GM11168 (cell line): ENCODE measurements around the gene INTS13.
"Not testable (repeated sequence)": the region's sequence is repeated elsewhere in the genome, so short reads cannot be mapped to it uniquely, and the experiment has no call there.

ENCODE experiments used
- in situ Hi-C: fragments of 300-500 bp; cut with MboI; formaldehyde crosslinking; loops from one replicate; pipeline ENCODE4 v1.12.0; 2022; ENCODE audit warnings: low sequenced_read_pairs; ENCODE audit not compliant: unreplicated experiment

INTS13 gene

DNA sequence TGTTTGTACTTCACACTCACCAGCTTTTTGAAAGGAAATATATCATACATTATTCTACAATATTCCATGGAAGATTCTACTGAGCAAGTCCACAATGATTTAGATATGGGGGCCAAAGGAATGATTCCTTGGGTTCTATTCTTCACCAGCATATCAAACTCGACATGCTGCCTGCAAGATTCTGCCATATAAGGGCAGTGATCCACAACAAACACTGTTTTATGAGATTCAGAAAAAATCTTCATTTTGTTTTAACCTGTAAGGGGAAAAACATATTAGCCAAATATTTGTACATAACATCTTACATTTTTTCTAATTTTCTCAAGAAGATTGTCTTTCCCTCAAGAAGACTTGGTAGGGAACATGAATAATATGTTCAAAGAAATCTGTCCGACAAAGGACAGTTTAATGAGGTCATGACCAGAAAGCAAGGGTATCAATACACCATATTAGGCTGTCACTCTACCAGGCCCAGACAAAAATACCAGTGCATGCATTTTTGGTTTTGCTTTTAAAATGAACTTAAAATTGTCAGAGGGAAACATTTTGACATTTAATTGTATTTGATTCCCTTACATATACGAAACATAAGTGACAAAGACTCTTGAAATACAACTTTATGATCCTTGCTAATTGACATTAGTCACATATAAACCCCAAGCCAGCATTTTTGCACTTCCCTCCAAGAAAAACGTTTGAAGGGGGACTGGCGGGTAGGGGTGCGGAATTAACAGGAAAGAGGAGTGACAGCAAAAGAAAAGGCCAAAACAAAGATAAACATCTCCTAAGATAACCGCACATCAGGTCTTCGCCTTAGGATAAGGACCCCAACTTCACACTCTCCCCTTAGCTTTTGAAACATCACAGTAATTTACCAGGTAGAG, 980 bp downstream of the INTS13 start:
- in situ Hi-C loops, result no loop called here

DNA sequence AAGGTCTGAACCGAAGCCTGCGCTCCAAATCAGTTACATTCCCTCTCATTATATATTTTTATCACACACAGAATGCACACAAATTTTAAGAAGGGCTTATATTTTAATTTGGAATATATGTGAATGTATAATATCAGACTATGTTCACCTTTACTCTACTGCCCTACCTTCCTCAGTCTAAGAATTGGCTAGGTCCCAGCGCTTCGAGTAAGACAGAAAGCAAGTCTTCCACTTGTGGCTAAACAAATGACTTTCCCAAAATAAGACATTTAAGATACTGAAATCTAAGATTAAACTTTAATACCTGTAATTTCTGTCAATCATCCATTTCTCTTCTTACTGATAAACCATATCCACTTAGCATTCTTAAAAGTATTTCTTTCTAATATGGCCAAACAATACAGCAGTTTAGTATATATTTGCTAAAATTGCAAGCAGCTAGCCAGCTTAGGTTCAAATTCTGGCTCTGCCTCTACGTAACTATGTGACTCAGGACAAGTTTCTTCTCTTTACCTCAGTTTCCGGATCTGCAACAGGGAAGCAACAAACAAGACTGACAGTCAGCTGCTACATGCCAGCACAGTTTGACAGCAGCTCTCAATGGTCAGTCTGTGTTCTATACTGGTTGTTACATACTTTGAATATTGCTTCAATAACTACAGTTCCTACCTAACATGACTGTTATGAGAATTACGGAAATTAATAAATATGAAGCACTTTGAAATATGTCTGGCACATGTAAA, 2.0 kb downstream of the INTS13 start:
- in situ Hi-C loops, result no loop called here

DNA sequence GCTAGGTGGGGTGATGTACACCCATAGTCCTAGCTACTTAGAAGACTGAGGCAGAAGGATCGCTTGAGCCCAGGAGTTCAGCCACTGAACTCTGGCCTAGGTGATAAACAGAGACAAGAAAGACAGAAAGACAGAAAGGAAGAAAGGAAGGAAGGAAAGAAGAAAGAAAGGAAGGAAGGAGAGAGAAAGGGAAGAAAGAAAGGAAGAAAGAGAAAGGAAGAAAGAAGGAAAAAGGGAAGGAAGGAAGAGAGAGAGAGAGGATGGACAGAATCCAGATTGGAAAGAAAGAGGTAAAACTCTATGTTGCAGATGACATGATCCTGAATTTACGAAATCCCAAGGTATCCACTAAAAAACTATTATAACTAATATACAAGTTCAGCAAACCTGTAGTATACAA, 8.2 kb downstream of the INTS13 start:
- in situ Hi-C loops, result no loop called here

DNA sequence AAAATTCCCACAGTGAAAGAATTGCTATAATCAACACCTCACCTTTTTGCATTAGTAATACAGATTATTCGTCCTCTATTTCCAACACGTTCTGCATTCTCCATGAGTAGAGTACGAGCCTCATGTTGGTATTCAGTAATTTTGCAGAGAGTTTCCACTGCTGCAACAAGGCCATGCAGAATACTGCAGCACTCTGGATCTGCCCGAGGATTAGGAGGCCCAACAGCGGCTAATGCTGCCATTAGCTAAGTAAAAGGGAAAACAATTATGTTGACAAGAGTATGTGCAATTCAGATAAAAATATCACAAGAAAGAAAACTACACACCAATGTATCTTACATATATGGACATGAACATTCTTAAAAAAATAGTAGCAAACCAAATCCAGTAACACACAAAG, 9.1 kb downstream of the INTS13 start:
- in situ Hi-C loops, result no loop called here

DNA sequence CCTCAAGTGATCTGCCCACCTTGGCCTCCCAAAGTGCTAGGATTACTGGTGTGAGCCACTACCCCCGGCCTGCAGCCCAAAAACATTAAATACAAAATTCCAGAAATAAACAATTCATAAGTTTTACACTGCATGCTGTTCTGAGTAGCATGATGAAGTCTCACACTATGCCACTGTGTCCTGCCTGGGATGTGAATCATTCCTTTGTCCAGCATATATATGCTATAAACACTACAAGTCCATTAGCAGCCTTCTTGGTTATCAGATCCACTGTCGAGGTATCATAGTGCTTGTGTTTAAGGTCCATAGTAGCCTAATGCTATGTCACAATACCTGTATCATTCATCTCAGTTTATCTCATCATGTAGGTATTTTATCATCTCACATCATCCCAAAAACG, 15.9 kb downstream of the INTS13 start:
- in situ Hi-C loops, result no loop called here

DNA sequence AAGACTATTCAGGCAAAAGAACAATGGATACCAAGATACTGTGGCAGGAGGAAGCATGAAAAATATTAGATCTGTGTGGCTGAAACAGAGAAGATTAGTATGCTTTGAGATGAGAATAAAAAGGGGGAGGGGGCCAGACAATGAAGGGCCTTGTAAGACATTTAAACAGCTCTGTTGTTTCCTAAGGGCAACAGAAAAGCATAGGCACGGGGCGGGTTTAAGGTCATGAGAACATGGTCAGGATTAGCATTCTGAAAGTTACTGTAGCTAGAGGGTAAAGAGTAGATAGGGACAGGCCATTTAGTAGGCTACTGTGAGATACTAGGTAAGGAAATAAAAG, 18.6 kb downstream of the INTS13 start:
- in situ Hi-C loops, result no loop called here

DNA sequence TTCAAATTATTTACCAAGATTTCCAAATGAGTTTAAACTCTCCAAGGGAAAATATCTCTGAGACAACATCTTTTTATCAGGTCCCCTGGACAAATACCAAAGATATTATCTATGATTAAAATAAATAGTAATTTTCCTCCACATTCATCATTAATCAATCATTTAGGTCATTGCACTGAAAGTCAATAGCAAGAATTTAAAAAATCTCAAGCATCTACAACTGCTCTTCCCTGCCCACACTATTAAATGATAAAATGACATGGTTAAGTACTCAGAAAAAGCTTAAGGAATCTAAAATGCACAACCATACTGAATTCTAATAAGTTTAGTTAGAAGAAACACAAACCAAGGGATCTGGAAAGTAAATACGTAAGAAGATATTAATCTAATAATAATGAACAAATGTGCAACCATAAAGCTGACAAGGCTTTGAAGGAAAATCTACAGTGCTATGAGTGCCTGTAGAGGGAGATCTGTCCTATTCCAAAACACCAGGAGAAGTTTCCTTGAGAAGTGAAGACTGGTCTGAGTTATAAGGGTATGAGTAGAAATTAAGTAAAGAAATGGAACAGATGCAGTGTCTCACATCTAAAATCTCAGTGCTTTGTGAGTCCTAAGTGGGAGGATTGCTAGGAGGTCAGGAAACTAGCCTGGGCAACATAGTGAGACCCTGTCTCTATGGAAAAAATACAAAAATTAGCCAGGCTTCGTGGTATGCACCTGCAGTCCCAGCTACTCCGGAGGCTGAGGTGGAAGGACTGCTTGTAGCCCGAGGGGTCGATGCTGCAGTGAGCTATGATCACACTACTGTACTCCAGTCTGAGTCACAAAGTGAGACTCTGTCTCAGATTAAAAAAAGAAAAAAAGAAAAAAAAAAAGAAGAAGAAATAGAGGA, 19.2 kb downstream of the INTS13 start:
- in situ Hi-C loops, result no loop called here

DNA sequence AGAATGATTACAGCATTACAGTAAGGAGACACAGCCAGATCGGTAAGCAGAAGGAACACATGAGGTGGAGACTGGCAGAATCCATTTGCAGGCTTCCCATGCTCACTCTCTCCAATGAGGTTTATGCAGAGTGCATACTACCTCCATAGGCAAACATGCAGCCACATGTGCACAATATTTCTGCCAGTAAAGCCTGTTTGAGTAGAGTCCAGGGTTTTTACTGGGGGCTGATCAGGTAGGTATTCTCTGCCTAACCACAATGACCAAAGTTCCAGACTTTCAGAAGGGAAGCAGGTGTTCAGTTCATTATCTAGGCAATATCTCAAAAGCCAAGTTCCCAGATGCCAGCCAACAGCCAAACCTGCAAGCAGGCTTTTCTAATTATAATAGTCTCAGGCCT, 31.1 kb downstream of the INTS13 start:
- in situ Hi-C loops, result no loop called here

DNA sequence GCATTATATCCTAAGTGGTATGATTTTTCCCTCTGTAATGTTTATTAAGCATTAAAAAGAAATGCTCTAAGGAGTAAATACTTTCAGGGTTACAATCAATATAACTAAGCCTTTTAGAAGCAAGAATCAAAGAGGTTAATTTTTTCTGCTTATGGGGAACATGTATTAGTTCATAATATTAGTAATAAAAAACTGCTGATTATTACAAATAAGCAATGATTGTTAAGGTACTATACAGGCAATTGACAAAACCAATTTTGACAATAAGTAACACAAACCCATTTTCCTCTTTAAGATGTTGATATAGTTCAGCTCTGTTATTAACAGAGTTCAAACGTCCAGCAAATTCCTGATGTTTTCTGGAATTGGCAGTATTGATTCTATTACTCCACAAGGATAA, 31.8 kb downstream of the INTS13 start:
- in situ Hi-C loops, result no loop called here

DNA sequence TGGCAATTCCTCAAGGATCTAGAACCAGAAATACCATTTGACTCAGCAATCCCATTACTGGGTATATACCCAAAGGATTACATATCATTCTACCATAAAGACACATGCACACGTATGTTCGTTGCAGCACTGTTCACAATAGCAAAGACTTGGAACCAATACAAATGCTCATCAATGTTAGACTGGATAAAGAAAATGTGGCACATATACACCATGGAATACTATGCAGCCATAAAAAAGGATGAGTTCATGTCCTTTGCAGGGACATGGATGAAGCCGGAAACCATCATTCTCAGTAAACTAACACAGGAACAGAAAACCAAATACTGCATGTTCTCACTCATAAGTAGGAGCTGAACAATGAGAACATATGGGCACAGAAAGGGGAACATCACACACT, 34.4 kb downstream of the INTS13 start:
- in situ Hi-C loops, result not testable (repeated sequence)

DNA sequence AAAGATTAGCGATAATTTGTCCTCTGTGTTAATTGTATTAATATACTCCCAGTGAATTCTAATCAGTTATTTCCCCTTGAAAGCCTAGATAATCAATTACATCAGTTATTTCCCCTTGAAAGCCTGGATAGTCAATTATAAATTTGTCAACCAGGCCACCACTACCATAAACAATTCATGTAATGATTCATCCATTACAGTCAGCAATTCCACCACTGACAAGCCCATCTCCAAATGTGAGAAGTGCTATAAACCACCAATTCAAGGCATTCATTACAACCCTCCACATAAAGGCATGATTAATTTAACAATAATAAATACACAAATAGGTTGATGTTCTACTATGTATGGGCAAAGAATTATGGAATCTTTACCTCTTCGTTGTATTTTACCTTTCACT, 40.9 kb downstream of the INTS13 start:
- in situ Hi-C loops, result no loop called here

DNA sequence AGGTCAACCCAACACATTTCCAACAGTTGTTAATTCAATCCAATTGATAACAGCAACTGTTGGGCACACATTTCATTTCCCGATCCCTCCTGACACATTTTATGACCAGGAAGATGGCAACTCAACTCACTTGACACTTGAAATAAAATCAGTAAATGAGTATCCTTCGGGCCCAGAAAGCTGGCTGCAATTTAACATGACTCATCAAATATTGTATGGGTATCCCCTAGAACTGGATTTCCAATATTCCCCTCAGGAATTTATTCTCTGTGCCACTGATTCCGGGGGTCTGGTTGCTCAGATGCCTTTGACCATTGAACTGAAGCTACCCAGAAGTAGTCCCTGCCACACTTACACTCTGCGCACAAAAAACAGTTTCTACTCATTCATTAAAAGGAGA, 42.1 kb downstream of the INTS13 start:
- in situ Hi-C loops, result no loop called here

DNA sequence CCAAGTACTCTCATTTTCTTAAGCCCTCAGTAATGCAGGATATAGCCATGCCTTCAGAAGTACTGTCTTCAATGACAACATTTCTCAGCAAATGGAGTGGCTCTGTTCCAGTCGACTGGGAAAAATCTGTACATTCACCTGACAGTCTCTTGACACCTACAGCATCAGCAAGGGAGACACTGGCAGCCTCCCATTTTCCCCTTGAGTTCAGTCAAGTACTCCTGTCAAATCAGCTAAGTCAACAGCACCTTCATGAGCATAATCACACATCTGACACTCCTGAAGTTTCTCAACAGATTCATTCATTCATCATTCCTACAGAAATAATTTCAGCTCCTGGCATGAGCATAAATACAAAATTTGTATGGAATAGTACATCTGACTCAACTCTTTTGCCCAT, 46.1 kb downstream of the INTS13 start:
- in situ Hi-C loops, result no loop called here

DNA sequence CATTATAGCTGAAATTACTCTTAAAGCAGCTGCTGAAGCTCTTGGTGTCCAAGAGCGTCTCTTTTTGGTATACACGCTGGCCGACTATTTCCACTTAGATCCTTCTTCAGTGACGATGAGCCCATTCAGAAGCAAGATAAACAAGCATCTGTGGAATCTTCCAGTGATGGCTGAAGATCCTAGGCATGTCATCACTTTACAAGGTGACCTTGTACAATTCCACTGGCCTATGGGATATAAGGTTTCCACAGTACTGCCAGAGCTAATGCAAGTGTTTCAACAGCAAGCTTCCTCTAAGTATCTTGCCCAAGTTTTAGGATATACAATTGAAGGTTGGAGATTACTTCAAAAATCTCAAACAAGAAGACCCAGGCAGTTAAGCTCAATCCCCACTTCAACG, 47.0 kb downstream of the INTS13 start:
- in situ Hi-C loops, result no loop called here

DNA sequence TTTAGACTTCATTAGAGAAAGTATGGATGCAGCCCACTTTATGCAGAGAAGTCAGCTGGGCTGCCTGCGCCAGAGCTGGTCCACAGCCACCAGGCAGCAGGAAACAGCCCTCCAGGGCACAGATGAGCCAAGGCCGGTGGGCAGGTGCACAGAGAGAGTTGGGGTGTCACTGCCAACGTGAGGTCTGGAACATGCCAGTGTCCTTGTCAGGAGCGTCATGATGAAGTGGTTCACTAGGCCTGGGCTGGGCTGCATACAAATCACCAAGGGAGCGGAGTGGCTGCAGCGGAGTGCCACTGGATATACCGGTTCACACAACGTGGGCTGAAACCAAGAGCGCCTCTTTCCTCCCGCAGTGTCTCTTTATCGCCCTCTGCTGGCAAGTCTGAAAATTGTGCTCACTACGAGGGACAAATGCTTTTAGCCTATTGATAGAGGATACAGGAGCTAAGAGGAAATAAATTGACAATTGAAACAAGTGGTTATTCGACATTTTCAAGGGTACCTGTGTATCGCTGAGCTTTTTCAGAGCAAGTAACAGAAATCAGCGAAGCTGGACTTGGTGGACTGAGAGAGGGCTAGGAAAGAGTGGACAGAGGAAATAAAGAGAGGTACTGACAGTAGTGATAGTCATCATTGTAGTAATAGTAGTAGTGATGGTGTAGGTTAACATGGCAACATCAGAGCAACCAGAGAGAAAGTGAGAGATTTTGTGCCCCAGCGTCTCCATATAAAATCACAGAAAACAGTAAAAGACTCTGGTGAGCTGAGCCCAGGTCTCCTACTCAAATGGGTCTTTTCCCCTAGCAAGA, 52.8 kb downstream of the INTS13 start:
- in situ Hi-C loops, result no loop called here

DNA sequence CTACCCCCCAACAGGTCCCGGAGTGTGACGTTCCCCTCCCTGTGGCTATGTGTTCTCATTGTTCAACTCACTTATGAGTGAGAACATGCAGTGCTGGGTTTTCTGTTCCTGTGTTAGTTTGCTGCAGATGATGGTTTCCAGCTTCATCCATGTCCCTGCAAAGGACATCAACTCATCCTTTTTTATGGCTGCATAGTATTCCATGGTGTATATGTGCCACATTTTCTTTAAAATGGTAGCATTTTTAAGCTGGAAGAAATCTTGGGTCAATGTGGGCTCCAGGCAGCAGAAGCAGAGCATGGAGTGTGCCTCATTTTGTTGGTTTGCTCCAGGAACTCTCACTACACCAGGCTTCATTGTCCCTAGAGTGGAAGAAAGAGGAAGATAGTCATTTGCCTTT, 57.2 kb downstream of the INTS13 start:
- in situ Hi-C loops, result no loop called here

DNA sequence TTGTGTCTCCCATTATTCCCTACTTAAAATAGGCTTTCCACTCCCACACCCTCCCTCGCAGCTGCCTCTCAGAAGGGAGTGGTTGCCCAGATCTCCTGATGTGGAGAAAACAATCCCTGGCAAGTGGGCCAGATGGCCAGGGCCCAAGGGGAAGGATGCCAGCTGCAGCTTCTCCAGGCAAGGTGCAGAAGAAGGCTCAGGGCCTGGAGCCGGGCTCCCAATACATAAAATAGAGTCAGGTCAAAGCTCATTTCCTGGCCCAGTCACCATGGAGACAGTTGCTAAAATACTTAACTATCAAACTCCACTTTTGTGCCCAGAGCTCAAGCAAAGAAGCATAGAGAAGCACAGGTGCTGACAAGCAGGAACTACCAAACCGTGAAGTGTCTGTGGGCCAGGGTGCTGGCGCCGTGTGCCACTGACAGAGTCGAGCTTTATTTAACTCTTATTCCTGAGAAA, 59.1 kb downstream of the INTS13 start:
- in situ Hi-C loops, result no loop called here

DNA sequence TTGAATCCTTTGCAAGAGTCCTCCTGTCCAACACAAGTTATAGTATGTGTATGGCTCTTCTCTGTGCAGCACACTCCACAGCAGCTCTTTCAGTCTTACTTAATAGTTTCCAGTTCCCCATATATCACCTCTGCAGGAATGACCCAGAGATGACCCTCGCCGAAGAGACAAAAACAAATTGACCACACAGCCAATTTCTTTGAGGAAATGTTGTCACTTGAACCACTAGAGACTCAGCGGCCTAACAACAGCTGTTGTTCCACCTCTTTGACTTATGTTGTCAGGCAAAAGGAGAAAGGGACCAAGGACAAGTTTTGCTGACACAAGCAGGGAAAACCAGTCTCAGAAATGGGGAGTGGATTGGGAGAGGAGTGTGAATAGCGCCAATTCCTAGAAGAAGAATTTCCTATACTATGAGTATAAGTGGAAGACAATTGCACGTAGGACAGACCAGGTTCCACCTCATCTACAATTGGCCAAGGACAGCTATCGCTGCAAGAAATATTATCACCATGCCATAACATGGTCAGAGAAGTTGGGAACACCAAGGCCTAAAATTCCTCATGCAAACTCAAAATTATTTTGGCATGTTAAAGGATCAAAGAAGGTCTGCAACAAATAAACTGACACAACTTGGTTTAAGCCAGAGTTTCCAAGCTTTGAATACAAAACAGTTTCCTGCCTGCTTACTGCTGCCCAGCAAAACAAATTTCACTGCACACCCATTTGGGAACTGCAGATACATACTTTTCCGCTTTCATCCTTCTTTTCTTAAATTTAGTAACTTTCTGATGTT, 63.1 kb downstream of the INTS13 start:
- in situ Hi-C loops, result no loop called here

DNA sequence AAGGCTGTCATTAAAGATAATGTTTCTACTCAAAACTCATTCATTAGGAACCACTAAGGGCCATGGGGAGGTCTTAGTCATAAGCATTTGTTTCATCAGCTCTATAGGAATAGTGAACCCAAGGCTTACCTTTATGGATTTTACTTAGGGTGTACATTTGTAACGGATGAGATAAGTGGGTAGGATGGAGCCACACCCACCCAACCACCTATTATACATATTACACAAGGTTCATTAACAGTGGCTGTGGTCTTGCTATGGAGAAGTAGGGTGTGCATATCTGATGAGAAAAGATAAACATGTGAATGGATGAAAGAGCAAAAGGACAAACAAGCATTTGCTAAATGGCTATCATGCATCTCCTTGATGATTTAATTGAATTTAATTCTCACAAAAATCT, 65.2 kb downstream of the INTS13 start:
- in situ Hi-C loops, result no loop called here
